HG03575 (cell line): ENCODE measurements around the gene ZNF148.
"Not testable (repeated sequence)": the region's sequence is repeated elsewhere in the genome, so short reads cannot be mapped to it uniquely, and the experiment has no call there.

Experiments
- ATAC-seq: cut with Tn5 transposase; IDR thresholded peaks from one replicate; pipeline ENCODE4 v1.9.1; 2021; ENCODE audit not compliant: unreplicated experiment, insufficient number of reproducible peaks, low FRiP score; ENCODE audit errors: extremely low read depth

ZNF148 gene

GRCh38 chr3:125374996-125375941 is at the start of gene ZNF148:
TSS of gene ZNF148 (minus strand) at chr3:125375325. CDS start at chr3:125313640, 61,685 bp downstream.
- ATAC-seq: no peak

DNA sequence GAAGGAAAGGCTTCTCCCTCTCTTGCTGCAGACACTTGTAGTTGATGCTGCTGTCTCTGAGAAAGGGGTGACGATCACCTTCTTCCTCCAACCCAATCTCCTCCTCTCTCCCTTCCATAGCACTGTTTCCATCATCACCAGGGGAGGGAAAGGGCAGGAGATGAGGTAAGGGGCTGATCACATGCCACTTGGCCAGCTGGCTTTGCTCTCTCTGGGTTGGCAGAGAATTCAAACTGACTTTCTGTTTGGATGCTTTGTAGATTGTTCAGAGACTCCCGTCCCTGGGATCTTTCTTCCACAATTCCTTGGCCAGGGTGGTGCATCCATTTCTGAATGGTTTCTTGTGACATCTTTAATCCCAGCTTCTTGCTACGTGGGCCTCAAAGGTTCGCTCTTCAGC is 43.2 kb upstream of the ZNF148 start:
- no peak for ATAC-seq

DNA sequence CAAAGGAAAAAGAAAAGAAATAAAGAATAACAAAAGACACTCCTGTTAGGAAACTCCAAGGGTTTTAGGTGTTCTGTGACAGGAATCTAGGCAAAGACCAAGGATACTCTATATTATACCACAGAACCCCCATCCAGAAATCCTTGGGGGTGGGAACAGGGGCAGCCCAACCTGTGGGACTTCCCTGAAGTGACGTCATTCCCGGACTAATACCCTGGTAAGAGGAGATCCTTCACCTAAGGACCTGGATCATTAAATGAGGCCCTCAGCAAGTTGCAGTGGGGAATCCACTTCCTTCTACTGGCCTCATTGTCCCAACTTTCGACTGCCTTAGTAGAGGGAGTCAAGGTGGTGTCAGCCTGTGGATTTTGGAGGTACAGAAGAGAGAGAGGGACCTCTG is 41.1 kb upstream of the ZNF148 start:
- no peak for ATAC-seq

DNA sequence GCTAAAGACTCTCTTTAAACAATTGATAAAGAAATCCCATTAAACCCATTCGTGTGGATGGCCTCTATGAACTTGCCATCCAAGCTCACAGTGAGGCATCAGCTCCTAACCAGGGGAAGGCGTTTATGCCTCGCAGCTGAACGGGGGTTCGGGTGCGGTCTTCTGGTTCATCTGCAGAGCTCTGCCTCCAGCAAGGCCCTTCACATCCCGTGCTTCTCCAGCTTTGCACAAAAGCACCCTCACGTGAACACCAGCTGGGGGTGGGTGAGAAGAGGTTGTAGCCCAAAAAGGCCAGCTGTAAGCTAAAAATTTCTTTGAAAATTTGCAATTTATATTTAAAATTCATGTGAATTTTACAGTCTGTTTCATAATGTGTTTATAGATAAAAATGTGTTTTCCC is 39.5 kb upstream of the ZNF148 start:
- ATAC-seq: no peak

DNA sequence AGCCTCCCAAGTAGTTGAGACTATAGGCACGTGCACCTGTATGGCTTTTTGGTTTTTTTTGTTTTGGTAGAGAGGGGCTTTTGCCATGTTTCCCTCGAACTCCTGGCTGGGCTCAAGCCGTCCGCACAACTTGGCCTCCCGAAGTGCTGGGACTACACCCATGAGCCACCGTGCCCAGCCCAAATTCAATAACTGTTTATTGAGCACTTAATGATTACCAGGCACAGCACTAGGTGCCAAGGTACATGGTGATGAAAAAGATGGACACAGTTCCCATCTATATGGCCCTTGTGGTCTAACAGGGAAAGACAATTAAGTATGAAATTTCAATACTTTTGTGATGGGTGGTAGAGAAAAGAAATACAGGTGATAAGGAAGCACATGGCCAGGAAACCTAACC is 35.8 kb upstream of the ZNF148 start:
- ATAC-seq: no peak

- ATAC-seq: no peak
These were observed 30.9 kb upstream of the ZNF148 start for GRCh38 chr3:125406070-125406469.

DNA sequence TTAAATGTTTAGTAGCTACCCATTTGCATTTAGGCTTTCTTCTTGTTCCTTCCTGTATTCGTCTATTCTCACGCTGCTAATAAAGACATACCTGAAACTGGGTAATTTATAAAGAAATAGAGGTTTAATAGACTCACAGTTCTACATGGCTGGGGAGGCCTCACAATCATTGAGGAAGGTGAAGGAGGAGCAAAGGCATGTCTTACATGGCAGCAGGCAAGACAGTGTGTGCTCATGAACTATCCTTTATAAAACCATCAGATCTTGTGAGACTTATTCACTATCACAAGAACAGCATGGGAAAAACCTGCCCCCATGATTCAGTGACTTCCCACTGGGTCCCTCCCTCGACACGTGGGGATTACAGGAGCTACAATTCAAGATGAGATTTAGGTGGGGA is 30.4 kb upstream of the ZNF148 start:
- ATAC-seq: not testable (repeated sequence)

GRCh38 chr3:125403789-125404188 is 28.7 kb upstream of the ZNF148 start:
- ATAC-seq: no peak

DNA sequence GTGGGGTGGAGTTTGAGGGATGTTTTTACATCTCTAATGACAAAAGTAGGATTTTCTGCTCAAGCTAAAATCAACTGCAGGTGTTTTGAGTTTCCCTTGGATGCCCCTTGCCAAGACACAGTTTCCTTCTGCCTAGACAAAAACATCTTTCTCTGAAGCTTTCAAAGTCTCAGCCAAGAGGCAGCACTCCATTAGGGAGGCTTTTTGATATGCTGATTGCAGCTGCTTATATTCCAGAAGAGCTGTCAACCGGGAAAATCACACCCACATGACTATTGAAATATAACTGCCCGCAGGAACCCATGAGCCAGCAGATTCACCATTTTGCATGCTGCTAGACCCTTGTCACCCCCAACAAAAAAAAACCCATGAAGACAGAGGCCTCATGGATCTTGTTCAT is 27.5 kb upstream of the ZNF148 start:
- ATAC-seq: no peak

DNA sequence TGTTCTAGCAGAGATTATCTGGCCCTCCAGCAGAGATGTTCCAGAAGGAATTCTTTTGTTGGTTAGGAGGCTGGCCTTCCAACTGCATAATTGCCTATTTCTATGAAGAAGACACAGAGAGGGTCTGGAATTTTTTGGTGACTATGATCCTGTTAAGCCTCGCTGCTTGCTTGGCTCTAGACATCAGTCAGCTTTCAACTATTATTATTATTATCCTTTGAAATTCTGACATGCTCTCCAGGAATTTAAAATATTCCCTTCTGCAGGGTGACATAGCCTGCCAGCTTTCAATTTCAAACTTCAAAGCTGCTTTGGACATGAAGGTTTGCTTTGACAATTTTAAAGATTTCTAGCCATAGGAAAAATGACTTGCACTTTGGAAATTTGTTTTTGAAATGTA is 26.3 kb upstream of the ZNF148 start:
- ATAC-seq: no peak

GRCh38 chr3:125398952-125399351 is 23.8 kb upstream of the ZNF148 start:
- ATAC-seq: no peak

- no peak for ATAC-seq
These were observed 20.0 kb upstream of the ZNF148 start for GRCh38 chr3:125395091-125395490.

DNA sequence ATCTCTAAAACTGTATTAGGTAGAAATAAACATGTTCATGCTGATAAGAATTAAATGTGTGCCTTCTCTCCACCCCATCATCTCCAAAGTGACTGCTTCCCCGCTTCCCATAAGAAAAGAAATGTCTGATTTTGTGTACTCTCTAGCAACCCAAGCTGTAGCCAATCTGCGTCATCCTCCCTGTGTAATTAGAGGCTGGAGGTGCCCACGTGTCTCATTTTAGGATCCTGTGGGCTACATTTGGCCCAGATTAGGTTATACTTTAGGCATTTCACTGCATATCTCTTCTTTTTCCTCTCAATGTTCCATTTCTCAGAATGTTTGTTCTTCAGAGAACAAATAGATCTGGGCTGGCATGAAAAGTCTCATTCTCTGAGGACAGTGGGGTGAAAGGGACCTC is 19.3 kb upstream of the ZNF148 start:
- no peak for ATAC-seq

DNA sequence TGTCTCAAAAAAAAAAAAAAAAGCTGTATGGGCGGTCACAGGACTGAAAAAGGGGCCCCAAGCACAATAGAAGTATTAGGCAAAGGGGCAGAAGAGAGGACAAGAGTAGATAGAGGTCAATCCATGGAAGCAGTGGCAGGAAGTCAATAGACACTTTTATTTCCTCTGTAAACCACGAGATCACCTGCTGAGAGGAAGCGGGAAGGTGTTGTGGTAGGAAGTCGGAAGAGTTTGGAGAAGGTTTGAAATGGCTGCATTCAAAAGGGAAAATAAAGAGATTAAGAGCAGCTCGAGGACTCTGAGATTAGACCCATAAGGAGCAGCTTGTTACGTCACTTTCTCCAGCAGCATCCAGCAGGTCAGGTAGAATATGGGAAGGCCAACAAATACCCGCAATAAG is 14.2 kb upstream of the ZNF148 start:
- no peak for ATAC-seq

- ATAC-seq: not testable (repeated sequence)
These were observed 13.2 kb upstream of the ZNF148 start for GRCh38 chr3:125388369-125388768.

GRCh38 chr3:125386811-125387210 is 11.7 kb upstream of the ZNF148 start:
- no peak for ATAC-seq

DNA sequence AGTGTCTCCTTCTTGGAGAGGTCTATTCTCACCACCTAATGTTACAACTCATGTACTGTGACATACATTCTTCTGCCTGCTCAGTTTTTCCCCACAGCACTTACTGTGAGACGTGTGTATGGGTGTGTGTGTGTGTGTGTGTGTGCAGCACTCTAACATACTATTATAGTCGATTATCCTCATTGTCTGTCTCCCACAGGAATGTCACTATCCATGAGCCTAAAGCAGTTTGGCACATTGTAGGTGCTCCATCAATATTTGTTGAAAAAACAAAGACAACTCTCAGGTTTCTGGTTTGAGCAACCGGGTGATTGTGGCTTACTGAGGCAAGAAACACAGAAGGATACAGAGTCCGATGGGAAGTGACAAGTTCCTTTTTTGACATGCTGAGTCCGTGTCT is 8.6 kb upstream of the ZNF148 start:
- no peak for ATAC-seq

GRCh38 chr3:125382298-125382697 is 7.2 kb upstream of the ZNF148 start:
- ATAC-seq: no peak

DNA sequence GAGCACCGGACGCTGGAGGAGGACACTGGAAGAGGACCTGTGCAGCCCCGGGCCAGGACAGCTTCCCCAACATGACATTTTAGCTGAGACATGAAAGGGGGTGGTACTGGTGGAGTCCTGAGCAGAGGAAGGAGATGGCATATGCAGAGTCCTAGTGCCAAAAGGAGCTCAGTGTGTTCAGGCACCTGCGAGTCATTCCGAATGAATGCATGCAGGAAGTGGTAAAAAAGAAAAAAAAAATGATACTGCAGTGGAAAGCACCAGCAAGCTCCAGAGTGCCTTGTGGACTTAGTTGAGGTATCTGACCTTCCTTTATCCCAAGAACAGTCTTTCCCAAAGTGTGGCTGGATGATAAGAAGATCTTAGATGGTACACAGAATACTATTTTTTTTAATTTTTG is 6.6 kb upstream of the ZNF148 start:
- ATAC-seq: no peak

GRCh38 chr3:125381314-125381713 is 6.2 kb upstream of the ZNF148 start:
- no peak for ATAC-seq

- no peak for ATAC-seq
These were observed 4.4 kb upstream of the ZNF148 start for GRCh38 chr3:125379483-125379882.
